HCT116 (cell line): ENCODE data around the gene DHCR24. TPM values are rescaled to one million over a fixed set of nuclear protein-coding genes. Genes with fewer than 3 reads are reported as not detected.
A peak's percentile ranks its signal among the peaks of the same experiment; 100 is the strongest.

Source experiments
- ATAC-seq: fragments of 200-7000 bp; cut with Tn5 transposase; 2 replicates; pipeline ENCODE4 v1.9.1; 2020; ENCODE audit warnings: mild to moderate bottlenecking, moderate library complexity
- BruUV-seq: library from RNA; stranded (reverse); fragments of 400-500 nt; replicated peaks from 2 replicates; lab custom pipeline; 2021; lab: Mats Ljungman, UMichigan
- CTCF ChIA-PET: fragments of 300-600 bp; sonication (Branson Sonifier 250); formaldehyde crosslinking; loops from one replicate; lab custom pipeline; 2021; ENCODE audit warnings: antibody characterized with exemption; lab: Charles Lee
- POLR2A ChIA-PET: fragments of 300-600, 350-600 bp; sonication (Branson Sonifier 250); formaldehyde crosslinking; loops from one replicate; lab custom pipeline; 2021; ENCODE audit warnings: antibody characterized with exemption; lab: Charles Lee
- RAD21 ChIA-PET, 2 experiments: fragments of 300-600 bp; sonication (Branson Sonifier 250); formaldehyde crosslinking; loops; one replicate each; lab custom pipeline; 2023; ENCODE audit warnings: low total read pairs in 2 of 2; ENCODE audit not compliant: uncharacterized antibody in 2 of 2, unreplicated experiment in 2 of 2, low non-redundant PET in 1 of 2; lab: Charles Lee
- DNase-seq: peaks from one replicate; pipeline ENCODE4 v3.0.0-alpha.2; 2010; ENCODE audit warnings: low read depth, low spot score
- H2AFZ ChIP-seq: fragments of 200-600 bp; shearing (Covaris generic), sonication (generic); 2 replicates; pipeline ENCODE4 v1.6.1; 2017; ENCODE audit warnings: low read depth, mixed run types, mixed read lengths, antibody characterized with exemption, low read length; ENCODE audit not compliant: poor library complexity, severe bottlenecking
- H3K27ac ChIP-seq: 2 replicates; pipeline ENCODE4 v1.5.1; 2012; ENCODE audit warnings: low read depth, low read length
- H3K27me3 ChIP-seq: fragments of 200-600 bp; sonication (generic); 2 replicates; pipeline ENCODE4 v1.6.1; 2016; ENCODE audit warnings: mixed run types, low read length, mixed read lengths; ENCODE audit not compliant: insufficient read depth
- H3K36me3 ChIP-seq, 2 experiments: fragments of 200-500 bp in 1 of 2; fragments of 200-600 bp in 1 of 2; sonication (Bioruptor generic) in 1 of 2; sonication (generic) in 1 of 2; 2 replicates each; pipeline versions ENCODE4 v1.5.1 to v1.6.1; 2014 to 2016; ENCODE audit warnings: low read length in 2 of 2, inconsistent platforms in 1 of 2, mixed read lengths in 1 of 2, mixed run types in 1 of 2; ENCODE audit not compliant: insufficient read depth in 2 of 2, control insufficient read depth in 1 of 2
- H3K4me1 ChIP-seq, 2 experiments: fragments of 200-600 bp in 1 of 2; sonication (generic) in 1 of 2; 2 replicates each; pipeline versions ENCODE4 v1.5.1 to v1.6.1; 2012 to 2017; ENCODE audit warnings: low read length in 2 of 2, inconsistent platforms in 1 of 2, mild to moderate bottlenecking in 1 of 2, mixed read lengths in 1 of 2, mixed run types in 1 of 2, moderate library complexity in 1 of 2; ENCODE audit not compliant: insufficient read depth in 2 of 2, control insufficient read depth in 1 of 2
- H3K4me2 ChIP-seq: fragments of 200-600 bp; sonication (generic); 2 replicates; pipeline ENCODE4 v1.6.1; 2017; ENCODE audit warnings: mixed run types, low read length, mixed read lengths
- H3K4me3 ChIP-seq, 2 experiments: fragments of 200-600 bp in 1 of 2; sonication (generic) in 1 of 2; replicated peaks in 1 of 2; 2 replicates each; pipeline ENCODE4 v1.5.1; 2011 to 2016; ENCODE audit warnings: low read length in 2 of 2, control low read depth in 1 of 2, low read depth in 1 of 2, mild to moderate bottlenecking in 1 of 2, mixed read lengths in 1 of 2, mixed run types in 1 of 2
- H3K79me2 ChIP-seq: fragments of 200-600 bp; sonication (generic); 2 replicates; pipeline ENCODE4 v1.6.1; 2017; ENCODE audit warnings: mild to moderate bottlenecking, mixed run types, low read length, moderate library complexity, mixed read lengths; ENCODE audit not compliant: insufficient read depth
- H3K9ac ChIP-seq: fragments of 200-600 bp; sonication (generic); 2 replicates; pipeline ENCODE4 v1.6.1; 2016; ENCODE audit warnings: low read length, mixed read lengths
- H3K9me2 ChIP-seq: fragments of 200-600 bp; sonication (generic), shearing (Covaris generic); 2 replicates; pipeline ENCODE4 v1.6.1; 2017; ENCODE audit warnings: mixed run types, mild to moderate bottlenecking, moderate library complexity; ENCODE audit not compliant: insufficient read depth
- H3K9me3 ChIP-seq, 2 experiments: fragments of 200-500 bp in 1 of 2; fragments of 200-600 bp in 1 of 2; sonication (Bioruptor generic) in 1 of 2; sonication (generic) in 1 of 2; 2 replicates each; pipeline ENCODE4 v1.6.1; 2014 to 2017; ENCODE audit warnings: low read length in 2 of 2, mixed read lengths in 2 of 2, inconsistent platforms in 1 of 2, low read depth in 1 of 2, mild to moderate bottlenecking in 1 of 2, mixed run types in 1 of 2, moderate library complexity in 1 of 2; ENCODE audit not compliant: control insufficient read depth in 1 of 2, insufficient read depth in 1 of 2
- H4K20me1 ChIP-seq: fragments of 200-600 bp; sonication (generic), shearing (Covaris generic); 2 replicates; pipeline ENCODE4 v1.6.1; 2017; ENCODE audit warnings: mixed run types, mild to moderate bottlenecking, moderate library complexity; ENCODE audit not compliant: insufficient read depth
- ELF1 ChIP-seq: IDR thresholded peaks from 2 replicates; pipeline ENCODE4 v1.6.1; 2012; ENCODE audit warnings: low read depth, borderline replicate concordance
- POLR2AphosphoS5 ChIP-seq: IDR thresholded peaks from 2 replicates; pipeline ENCODE4 v1.6.1; 2011; ENCODE audit warnings: mild to moderate bottlenecking, low read depth, low read length, moderate library complexity
- RAD21 ChIP-seq: IDR thresholded peaks from 2 replicates; pipeline ENCODE4 v1.6.1; 2012; ENCODE audit warnings: low read depth, mild to moderate bottlenecking
- REST ChIP-seq: IDR thresholded peaks from 2 replicates; pipeline ENCODE4 v1.6.1; 2012; ENCODE audit warnings: low read depth
- SIN3A ChIP-seq: IDR thresholded peaks from 2 replicates; pipeline ENCODE4 v1.6.1; 2012; ENCODE audit warnings: low read depth
- ZNF274 ChIP-seq: fragments of 200-500 bp; sonication (Bioruptor generic); IDR thresholded peaks from 2 replicates; pipeline ENCODE4 v1.6.1; 2014; ENCODE audit warnings: mild to moderate bottlenecking, low read depth, low read length, inconsistent platforms
- intact Hi-C: fragments of 100-400 bp; cut with micrococcal nuclease; formaldehyde crosslinking; loops from 2 replicates; pipeline ENCODE4 v1.10.0; 2022
- total RNA-seq: library from RNA; stranded (reverse); gene quantifications from one replicate; pipeline ENCODE4 v1.2.1, GENCODE V29; 2021; ENCODE audit not compliant: unreplicated experiment
- TF ChIP-seq, protein P1 (sequence below): IDR thresholded peaks from 2 replicates; pipeline ENCODE4 v1.6.1; 2012

DHCR24 gene
- total RNA-seq, 1 experiment from 2014 or later: 132 TPM

DNA sequence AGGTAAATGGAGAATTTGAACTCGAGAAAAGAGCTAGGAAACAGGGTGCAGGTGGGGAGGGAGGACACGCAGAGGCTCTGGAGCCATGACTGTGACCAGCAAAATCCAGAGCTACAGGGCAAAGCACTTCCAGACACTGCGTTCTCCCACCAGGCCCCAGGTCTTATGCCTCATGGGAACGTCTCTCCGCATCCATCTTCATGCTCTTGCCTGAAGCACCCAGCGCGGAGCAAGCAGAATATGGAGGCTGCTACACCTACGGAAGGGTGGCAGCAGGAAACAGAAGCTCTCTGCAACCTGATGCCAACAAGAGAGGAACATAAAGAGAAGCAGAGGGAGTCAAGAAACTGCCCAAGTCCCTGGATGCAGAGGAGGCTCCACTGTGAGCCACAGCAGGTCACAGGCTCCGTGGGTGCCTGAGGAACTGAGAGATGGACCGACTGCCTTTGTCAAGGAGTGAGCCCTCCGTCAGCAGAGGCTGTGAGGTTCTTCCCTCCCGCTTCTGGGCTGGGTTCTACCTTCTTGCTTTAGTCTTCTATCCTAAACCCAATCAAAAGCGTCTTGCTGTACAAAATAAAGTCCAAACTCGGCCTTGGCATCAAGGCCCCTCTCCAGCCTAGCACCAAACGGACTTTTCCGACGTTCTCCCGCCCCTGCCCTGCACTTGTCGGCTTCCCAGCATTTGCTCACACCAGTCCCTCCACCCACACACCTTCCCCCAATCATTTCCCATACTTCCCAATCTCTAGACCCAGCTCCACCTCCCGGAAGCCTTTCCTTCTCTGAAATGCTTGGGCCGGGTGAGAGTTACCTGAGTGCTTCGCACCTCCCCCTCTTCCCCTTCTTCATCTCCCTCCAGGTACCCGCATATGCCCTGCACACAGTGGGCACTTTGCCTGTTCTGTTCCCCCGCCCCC is 930 bp downstream of the DHCR24 start:
- RAD21 ChIA-PET: interaction anchor here in 1 of 2 experiments (1.0 kb wide), 1 partner anchor 65 kb away, joined by 3 read pairs; no protein-coding TSS in a partner anchor
- no peaks in the 10 kb centered on the region for H3K27me3 ChIP-seq
- ATAC-seq (peak; percentile 67), DNase-seq (peak; percentile 61)
- H3K36me3 ChIP-seq: peaks cover 9 to 19% of the 10 kb centered on the region in 2 experiments; a peak in 2 of 4 replicates
- H3K27ac ChIP-seq: peak overlapping the region; percentile 93
- H3K4me3 ChIP-seq: peak overlapping the region; percentile 85 to 93
- H2AFZ ChIP-seq: peak overlapping the region; percentile 44
- peaks cover 51% of the 10 kb centered on the region for H3K79me2 ChIP-seq
- intact Hi-C loops: no loop called here
- peak overlapping the region; percentile 71 for H3K9ac ChIP-seq
- BruUV-seq: TSS peak; percentile 39
- H3K4me2 ChIP-seq: peak overlapping the region; percentile 77
- no peaks in the 10 kb centered on the region for H3K9me3 ChIP-seq
- H3K4me1 ChIP-seq: peaks cover 10 to 50% of the 10 kb centered on the region in 2 experiments; a peak in 3 of 4 replicates
- H3K9me2 ChIP-seq: no peaks in the 10 kb centered on the region
- POLR2A ChIA-PET: interaction anchor here (1.2 to 1.4 kb wide), 2 partner anchors 12 to 28 kb away, joined by 5 to 8 read pairs; no protein-coding TSS in a partner anchor
- H4K20me1 ChIP-seq: no peaks in the 10 kb centered on the region
- TF ChIP-seq RAD21: no peak
- TF ChIP-seq REST: no peak
- 0 out of 2 replicates have a peak, but pooled peaks have one; percentile 33 for TF ChIP-seq SIN3A
- TF ChIP-seq ZNF274: no peak
- TF ChIP-seq POLR2AphosphoS5: peak; percentile 43
- TF ChIP-seq, protein P1, sequence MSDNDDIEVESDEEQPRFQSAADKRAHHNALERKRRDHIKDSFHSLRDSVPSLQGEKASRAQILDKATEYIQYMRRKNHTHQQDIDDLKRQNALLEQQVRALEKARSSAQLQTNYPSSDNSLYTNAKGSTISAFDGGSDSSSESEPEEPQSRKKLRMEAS: peak; percentile 43
- peak; percentile 18; the same call in 1 of the 2 replicates for TF ChIP-seq ELF1
- CTCF ChIA-PET: interaction anchor here (1.3 to 2.8 kb wide), 3 partner anchors 28 to 136 kb away, joined by 3 to 13 read pairs (median 5); no protein-coding TSS in a partner anchor
